Left colon (tissue), 2 donors: ENCODE data around the gene DIPK1B. TPM values are rescaled to one million over a fixed set of nuclear protein-coding genes. Genes with fewer than 3 reads are reported as not detected.
"Not testable (repeated sequence)": the region's sequence is repeated elsewhere in the genome, so short reads cannot be mapped to it uniquely, and the experiment has no call there.

ENCODE experiments used
- ATAC-seq: fragments of 200-7000 bp; cut with Tn5 transposase; one replicate; pipeline ENCODE4 v1.9.1; 2020; ENCODE audit warnings: mild to moderate bottlenecking, moderate library complexity
- DNase-seq, 2 donors: peaks; one replicate each; pipeline ENCODE4 v3.0.0-alpha.2; 2020
- intact Hi-C, 2 donors: fragments of 100-400 bp; cut with DNase I in 1 of 2; cut with micrococcal nuclease in 1 of 2; formaldehyde crosslinking; loops; one replicate each; pipeline versions ENCODE4 v1.11.2 to v1.14.0; 2022; cut with DNase I, micrococcal nuclease
- total RNA-seq, 2 donors: library from RNA; stranded (reverse); fragmentation: NEBNext Ultra II Directional; extraction: Animal tissue kit (Norgen Biotek cat#: 25700); gene quantifications; one replicate each; pipeline ENCODE4 v1.2.1, GENCODE V29; 2021
- donor health status: DM: no; HTN: no; CAD: no.
- donor health status: DM: yes; HTN: yes; CAD: no.

The DIPK1B gene
- total RNA-seq, 2 donors from 2014 or later = 1.3 to 2.1 TPM

DNA sequence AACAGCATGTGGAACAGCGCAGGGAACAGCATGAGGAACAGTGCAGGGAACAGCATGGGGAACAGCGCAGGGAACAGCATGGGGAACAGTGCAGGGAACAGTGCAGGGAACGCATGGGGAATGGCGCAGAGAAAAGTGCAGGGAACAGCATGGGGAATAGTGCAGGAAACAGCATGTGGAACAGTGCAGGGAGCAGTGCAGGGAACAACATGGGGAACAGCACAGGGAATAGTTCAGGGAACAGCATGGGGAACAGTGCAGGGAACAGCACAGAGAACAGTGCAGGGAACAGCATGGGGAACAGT, 43.7 kb downstream of the DIPK1B start:
- intact Hi-C loops = no loop called here
- ATAC-seq (no peak), DNase-seq (no peak)

DNA sequence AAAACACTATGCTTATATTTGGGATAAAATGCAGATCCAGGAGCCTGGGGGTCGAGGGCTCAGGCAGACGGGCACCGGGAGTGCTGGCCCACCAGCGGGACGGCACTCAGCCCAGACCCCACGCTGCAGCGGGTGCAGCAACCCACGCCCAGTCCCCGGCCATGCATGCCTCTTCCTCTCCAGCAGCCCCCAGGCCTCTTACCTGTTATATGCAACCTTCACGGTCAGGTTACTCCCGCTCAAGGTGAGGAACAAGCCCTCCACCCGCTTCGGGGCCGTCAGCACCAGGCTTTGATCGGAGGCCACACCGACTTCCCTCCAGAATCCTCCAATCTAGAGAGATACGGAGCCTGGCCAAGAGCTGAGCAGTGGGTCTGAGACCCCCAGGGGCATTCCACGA, 44.5 kb downstream of the DIPK1B start:
- intact Hi-C loops = no loop called here
- ATAC-seq = no peak
- DNase-seq = no peak

DNA sequence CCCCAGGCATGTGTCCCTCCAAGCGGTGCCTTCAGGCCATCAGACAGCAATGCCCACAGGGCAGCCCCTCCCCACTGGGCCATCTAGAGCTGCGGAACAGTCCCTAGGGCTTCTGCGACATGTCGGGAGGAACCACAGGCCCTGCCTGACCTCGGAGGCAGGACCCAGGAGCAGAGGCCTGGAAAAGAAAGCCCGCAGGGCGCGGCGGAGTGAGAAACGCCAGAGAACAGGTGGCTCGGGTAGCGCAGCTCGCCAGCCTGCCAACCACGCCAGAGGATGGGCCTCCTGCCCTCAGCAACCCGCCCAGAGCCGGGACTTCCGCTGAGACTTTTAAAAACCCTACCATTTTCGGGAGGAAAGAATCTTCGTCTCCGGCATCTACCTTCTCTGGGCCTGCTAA, 45.0 kb downstream of the DIPK1B start:
- intact Hi-C loops = no loop called here
- DNase-seq (peak in 1 of 2 donors; percentile 25), ATAC-seq (no peak)

DNA sequence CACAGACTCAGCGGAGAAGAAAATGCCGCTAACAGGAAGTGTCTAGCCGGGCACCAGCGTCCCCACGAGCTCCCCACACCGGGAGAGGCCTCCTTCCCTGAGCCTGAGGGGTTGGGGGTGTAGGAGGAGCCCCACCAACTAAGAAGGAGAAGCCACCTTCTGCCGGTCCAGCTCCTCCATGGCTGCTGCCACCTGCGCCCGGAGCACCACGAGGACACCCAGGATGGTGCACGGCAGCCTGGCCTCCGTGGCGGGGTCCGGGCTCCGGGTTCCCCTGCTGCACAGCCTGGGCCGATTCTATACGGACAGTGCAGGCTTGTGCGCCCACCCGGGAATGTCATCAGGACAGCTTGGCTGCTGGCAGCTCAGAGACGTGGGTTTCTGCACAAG, 45.4 kb downstream of the DIPK1B start:
- ATAC-seq (no peak), DNase-seq (no peak)
- intact Hi-C loops = no loop called here

DNA sequence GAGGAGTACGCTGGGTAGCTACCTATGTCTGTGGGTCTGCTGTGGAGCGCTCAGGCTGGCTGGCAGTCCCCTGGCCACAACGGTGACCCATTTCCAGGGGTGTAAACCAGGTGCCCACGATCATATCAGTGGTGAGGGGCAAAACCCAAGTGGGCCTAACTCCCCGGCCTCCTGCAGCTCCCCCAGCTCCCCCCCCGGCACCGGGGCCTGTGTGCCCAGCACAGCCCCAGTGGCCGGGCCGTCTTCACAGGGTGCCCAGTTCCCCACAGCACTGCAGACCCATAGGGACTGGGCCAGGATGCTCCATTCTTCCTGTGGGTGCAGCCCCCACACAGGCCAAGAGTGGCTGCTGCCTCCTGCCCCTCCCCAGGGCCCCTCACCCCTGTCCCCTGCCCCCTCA, 46.6 kb downstream of the DIPK1B start:
- intact Hi-C loops = no loop called here
- no peak for DNase-seq
- ATAC-seq = no peak

DNA sequence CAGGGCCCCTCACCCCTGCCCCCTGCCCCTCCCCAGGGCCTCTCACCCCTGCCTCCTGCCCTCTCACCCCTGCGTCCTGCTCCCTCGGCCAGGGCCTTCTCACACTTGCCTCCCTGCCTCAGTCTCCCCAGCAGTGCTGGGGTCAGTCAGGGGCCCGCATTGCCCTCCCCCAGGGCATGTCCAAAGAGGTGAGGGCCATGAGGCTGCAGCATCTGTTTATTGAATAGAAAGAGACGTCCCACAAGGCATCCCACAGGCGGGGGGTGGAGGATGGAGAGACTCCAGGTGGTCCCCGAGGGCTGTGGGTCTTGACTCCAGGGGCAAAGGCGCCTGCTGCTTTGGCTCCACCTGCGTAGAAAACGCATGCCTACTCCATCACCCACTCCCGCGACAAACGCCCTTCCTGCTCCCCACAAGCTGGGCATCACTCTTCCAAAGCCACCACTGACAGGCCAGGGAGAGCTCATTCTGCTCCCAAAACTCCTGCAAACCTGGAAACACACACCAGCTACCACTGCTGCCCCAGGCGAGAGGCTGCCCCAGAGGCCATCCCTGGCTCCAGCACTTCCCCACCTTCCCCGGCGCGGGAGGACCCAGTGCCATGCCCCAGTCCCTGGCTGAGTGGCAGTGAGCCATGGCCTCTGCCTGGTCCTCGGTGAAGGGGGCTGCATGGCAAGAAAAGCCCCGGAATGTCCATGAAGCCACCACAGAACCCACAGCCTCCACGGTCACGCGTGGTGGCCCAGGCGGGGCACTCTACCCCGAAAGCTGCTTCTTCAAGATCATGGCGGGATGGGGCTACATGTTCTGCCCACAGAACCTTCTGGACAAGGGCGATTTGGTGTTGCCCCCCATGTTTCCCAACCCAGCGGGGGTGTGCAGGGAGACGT, 47.3 kb downstream of the DIPK1B start:
- no peak for DNase-seq
- ATAC-seq = no peak
- intact Hi-C loops = no loop called here

DNA sequence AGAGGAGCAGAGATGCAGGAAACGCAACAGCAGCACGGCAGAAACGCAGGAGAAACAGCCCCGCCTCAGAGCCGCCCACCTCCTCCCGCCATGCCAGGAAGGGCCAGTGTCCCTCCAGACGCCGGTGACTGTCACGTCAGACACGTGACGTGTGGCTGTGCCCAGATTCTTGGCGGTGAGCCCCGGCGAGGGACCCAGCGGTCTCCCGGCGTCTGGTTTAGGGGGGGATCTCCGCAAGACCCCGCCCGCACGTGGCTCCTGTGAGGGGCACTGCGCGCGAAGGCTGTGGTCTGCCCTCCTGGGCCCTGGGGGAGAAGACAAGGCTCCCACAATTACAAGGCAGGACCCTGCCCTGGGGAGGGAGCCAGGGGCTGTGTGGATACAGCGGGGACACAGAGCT, 48.1 kb downstream of the DIPK1B start:
- intact Hi-C loops = no loop called here
- ATAC-seq (no peak), DNase-seq (no peak)

DNA sequence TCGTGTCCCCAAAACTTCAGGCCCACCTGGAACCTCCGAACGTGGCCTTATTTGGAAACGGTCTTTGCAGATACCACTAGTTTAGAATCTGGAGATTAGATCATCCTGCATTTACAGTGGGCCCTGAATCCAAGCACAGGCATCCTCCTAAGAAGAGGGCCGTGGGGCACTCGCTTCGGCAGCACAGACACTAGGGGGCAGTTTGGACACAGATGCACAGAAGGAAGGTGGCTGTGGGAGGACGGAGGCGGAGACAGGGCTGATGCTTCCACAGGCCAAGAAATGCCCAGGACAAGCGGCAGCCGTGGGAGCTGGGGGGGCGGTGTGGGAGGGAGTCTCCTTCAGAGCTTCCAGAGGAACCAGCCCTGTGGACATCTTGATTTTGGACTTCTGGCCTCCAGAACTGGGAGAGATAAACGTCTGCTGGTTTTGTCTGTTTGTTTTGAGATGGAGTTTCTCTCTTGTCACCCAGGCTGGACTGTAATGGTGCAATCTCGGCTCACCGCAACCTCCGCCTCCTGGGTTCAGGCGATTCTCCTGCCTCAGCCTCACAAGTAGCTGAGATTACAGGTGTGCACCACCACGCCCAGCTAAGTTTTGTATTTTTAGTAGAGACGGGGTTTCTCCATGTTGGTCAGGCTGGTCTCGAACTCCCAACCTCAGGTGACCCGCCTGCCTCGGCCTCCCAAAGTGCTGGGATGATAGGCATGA, 48.6 kb downstream of the DIPK1B start:
- intact Hi-C loops = not testable (repeated sequence)
- ATAC-seq (peak; percentile 44), DNase-seq (peak in 1 of 2 donors; percentile 71)

DNA sequence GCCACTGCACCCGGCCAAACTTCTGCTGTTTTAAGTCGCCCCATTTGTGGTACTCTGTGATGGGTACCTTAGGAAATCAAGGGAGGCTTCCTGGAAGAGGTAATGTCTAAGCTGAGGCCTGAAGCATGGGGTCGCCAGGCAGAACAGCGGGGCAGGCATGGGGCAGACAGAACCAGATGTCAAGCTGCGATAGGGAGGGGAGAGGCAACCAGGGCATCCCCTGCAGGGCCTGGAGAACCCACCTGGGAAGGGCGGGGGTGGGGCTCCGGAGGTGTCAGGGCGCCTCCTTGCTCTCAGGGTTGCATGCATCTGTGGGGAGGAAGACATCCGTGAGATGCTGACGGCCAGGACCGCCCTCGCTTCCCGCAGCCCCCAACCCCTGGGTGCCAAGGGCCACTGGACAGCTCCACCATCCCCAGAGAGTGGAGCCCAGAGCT, 49.2 kb downstream of the DIPK1B start:
- ATAC-seq = no peak
- intact Hi-C loops = no loop called here
- DNase-seq = no peak

DNA sequence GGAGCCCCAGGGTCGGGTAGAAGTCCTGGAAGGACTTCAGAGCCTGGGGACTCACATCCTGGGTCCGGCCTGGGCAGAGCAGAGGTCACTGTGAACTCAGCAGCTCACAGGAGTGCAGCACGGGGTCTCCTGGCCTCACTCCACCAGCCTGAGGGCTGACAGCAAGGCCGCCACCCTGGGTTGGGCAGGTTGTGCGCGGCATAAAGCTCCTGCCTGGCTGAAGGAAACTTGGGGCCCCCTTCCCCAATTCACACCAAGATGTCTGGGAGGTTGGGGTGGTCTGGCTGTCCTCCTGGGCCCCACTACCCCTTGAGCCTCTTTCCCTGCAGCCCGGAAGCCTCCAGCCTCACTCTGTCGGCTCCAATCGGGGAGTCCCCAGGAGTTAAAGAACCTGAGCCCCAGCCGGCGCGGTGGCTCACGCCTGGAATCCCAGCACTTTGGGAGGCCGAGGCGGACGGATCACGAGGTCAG, 49.9 kb downstream of the DIPK1B start:
- ATAC-seq (no peak), DNase-seq (no peak)
- intact Hi-C loops = no loop called here

DNA sequence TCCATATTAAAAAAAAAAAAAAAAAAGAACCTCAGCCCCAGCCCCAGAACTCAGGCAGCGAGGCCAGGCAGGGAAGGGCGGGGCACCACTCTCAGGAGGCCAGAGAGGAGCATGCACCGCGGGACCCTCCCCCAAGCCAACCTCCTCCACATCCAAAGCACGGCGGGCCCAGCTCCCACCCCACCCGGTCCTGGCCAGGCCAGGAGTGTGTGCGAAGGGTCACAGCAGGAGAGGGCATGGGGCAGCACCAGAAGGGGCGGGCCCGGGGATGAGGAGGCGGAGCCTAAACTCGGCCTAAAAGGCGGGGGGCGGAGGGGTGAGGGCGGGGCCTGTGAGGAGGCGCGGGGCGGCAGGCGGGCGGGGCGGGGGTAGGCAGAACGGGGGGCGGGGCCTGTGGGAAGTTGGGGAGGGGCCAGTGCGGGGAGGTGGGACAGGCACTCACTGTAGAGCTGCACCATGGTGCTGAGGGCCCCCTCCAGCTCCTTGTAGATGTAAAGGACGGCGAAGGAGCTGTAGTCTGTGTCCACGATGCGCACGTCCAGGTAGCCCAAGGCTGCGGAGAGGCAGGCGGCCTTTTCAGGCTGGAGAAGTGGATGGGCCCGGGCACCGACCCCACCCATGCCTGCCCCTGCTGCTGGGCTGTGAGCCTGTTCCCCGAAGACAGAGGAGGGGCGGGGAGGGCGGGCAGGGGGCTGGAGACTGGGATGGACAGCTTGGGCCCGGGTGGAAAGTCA, 50.7 kb downstream of the DIPK1B start:
- ATAC-seq (peak; percentile 39), DNase-seq (peak; percentile 59 to 63)
- intact Hi-C loops = no loop called here

DNA sequence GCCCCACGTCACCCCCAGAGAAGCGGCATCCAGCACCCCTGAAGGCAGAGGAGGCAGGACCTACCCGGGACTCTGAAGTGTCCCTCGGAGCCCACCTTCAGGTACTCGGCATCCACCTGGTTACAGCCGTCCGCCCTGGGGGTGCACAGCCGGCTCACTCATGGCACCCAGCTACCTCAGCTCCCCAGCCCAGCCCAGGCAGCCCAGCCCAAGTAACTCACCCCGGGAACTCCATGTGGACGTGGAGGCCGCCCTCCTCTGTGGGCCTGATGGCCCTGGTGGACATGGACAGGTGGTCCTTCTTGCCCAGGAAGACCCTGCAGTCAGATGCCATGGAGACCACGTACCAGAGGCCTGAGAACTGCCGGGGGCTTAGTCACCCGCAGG, 51.3 kb downstream of the DIPK1B start:
- intact Hi-C loops = no loop called here
- no peak for ATAC-seq
- no peak for DNase-seq

DNA sequence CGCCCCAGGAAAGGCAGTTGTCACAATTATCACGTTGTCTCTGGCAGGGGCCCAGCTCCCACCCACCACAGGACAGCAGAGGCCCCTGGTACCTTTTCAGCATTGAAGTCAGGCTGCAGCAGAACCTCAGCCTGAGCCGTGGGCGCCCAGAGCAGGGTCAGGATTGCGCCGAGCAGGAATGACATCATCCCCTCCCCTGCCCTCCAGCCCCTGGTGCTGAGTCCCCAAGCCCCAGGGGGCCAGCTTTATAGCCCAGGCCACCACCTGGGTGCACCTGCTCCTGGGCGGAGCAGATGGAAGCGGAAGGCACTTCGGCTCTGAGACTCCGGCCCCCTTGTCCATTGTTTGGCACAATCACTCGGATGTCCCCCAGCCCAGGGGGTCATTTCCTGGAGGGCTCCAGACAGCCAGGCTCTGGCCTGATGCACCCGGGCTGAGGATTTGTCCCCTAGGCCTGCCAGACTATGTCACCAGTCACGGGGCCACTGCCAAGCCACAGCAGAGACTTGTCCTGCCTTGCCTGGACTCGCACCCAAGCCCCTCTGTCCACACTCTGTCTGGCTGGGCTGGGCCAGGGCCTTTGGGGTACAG, 52.0 kb downstream of the DIPK1B start, which contains the start of gene LCN15:
LCN15 (minus strand) TSS at position 218 of the 591 bp plus-strand sequence; CDS start at position 188, 30 bp downstream.
- no peak for DNase-seq
- ATAC-seq = peak; percentile 9
- intact Hi-C loops = no loop called here

DNA sequence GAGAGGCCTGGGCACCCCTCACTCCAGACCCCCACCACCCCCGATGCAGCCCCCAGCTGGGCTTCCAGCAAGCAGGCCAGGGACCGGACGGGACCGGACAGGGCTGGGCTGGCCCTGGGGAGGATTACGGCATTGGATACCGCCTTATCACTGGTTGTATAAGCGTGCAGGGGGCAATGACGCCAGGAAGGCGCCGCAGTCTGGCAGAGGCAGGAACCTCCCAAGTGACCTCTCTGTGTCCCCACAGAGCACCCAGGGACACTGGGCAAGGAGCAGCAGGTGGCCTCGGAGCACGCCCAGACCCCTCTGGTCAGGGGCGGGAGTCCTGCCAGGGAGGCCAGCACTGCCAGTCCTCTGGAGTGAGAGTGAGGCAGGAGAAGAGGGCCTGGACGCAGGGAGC, 52.7 kb downstream of the DIPK1B start:
- intact Hi-C loops = no loop called here
- DNase-seq (peak; percentile 41 to 67), ATAC-seq (peak; percentile 62)

DNA sequence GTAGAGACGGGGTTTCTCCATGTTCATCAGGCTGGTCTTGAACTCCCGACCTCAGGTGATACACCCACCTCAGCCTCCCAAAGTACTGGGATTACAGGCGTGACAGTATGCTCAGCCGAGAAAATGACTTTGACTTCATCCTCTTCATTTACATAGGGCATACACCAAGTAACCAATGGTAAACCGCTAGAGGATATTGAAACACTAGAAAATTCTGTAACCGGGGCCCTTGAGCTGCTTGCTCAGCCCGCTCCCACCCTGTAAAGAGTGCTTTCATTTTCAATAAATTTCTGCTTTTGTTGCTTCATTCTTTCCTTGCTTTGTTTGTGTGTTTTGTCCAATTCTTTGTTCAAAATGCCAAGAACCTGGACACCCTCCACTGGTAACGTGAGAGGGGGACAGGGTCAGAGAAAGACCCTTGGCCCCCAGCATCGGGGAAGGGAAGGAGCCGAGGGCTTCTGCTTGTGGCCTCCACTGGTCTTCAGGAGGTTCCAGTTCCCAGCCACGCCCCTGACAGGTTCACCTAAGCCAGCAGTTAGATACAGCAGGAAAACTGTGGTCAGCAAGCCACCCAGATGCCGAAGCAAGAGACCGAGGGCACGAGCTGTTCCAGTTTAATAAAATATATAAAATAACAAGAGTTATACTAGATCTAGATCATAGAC, 53.5 kb downstream of the DIPK1B start:
- peak; percentile 17 for ATAC-seq

DNA sequence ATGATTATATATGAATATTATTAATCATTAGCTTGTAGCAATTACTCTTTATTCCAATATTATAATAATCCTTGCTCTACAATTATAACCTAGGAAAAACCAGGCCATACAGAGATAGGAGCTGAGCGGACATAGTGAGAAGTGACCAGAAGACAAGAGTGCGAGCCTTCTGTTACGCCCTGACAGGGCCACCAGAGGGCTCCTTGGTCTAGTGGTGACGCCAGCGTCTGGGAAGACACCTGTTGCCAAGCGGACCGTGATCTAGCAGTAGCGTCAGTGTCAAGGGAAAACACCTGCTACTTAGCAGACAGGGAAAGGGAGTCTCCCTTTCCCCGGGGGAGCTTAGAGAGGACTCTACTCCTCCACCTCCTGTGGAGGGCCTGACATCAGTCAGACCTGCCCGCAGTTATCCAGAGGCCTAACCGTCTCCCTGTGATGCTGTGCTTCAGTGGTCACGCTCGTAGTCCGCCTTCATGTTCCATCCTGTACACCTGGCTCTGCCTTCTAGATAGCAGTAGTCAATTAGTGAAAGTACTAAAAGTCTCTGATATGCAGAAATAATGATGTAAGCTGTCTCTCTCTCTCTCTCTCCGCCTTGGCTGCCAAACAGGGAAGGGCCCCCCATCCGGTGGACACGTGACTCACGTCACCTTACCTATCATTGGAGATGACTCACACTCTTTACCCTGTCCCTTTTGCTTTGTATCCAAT, 54.2 kb downstream of the DIPK1B start:
- intact Hi-C loops = not testable (repeated sequence)
- DNase-seq = peak; percentile 71 to 75
- peak; percentile 26 for ATAC-seq

More for the DNA sequence above, 53.5 kb downstream of the DIPK1B start:
- intact Hi-C loops = not testable (repeated sequence)
- DNase-seq = peak in 1 of 2 donors; percentile 46

DNA sequence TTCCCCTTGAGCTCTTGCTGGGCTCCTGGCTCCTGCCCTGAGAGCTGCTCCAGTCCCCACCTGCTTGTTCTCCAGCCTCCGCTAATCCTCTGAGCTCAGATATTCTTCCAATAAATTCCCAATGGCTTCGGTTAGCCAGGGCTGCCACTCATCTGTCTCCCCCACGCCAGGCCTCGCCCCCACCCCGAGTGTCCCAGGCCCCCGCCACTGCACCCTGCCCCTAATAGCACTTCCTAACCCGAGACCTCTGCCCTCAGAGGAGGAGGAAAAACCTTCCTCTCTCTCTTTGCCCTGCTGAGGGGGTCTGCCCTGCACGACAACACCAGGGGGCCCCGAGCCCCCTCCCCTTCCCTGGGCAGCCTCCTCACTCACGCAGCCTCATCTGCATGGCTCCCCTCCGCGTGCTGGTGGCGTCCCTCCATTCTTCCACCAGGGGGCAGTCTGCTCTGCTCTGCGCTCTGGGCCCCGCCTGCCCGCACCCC, 57.4 kb downstream of the DIPK1B start:
- DNase-seq = peak in 1 of 2 donors; percentile 70
- ATAC-seq = peak; percentile 68
- intact Hi-C loops = no loop called here

DNA sequence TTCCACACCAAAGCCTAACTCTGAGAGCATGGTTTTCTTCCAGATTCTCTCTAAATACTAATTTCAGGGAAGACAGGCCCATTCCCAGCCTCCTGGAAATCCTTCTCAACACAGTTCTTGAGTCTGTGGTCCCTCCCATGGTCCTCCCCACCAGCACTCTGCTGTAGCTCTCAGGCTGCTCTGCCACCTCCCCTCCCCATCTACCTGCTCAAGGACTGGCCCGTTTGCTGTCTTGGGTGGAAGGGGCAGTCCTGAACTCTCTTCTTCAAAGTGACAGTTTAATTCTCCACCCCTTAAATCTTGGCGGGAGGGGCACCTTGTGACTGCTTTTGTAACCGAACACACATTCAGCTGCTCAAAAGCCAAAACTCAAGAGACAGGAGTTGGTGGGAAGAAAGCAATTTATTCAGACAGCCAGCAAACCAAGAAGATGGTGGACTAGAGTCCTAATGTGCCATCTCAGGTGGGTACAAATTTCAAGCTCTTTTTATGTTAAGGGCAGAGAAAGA, 59.6 kb downstream of the DIPK1B start:
- intact Hi-C loops = no loop called here
- DNase-seq = no peak
- ATAC-seq = no peak
